Retina (tissue), 1 donor: Measurements from ENCODE around the gene NQO2.
A peak's percentile ranks its signal among the peaks of the same experiment; 100 is the strongest.
"Not testable (repeated sequence)": the region's sequence is repeated elsewhere in the genome, so short reads cannot be mapped to it uniquely, and the experiment has no call there.

Source experiments
- DNase-seq: peaks from one replicate; pipeline ENCODE4 v3.0.0-alpha.2; 2016

NQO2 gene

DNA sequence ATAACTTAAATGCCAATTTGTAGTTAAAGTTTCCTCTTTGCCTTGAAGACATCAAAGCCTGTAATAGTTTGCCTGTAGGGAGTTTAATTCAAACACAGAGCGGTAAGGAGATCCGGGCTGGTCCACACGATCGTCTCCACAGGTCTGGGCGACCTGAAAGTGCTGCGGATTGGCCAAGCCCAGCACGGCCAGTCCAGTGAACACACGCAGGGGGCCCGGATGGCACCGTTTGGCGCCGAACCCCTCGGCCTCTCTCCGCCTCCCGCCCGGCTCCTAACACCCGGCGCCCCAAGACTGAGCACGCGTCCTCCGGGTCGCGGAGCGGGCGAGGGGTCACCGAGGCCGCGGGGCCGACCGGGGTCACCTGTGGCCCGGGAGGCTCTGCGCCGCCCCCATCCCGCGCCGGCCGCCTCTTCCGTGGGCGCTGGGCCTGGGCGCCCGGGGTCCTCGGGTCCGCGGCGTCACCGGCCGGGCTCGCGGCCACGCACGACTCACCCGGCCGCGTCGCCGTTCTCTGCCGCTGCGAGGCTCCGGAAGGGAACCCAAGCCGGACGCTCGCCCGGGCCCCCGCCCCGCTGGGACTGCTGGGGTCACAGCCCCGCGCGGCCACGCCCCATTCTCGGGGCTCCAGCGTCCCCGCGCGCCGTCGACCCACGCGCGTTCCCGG, 28.8 kb upstream of the NQO2 start:
- DNase-seq: peak; percentile 85

DNA sequence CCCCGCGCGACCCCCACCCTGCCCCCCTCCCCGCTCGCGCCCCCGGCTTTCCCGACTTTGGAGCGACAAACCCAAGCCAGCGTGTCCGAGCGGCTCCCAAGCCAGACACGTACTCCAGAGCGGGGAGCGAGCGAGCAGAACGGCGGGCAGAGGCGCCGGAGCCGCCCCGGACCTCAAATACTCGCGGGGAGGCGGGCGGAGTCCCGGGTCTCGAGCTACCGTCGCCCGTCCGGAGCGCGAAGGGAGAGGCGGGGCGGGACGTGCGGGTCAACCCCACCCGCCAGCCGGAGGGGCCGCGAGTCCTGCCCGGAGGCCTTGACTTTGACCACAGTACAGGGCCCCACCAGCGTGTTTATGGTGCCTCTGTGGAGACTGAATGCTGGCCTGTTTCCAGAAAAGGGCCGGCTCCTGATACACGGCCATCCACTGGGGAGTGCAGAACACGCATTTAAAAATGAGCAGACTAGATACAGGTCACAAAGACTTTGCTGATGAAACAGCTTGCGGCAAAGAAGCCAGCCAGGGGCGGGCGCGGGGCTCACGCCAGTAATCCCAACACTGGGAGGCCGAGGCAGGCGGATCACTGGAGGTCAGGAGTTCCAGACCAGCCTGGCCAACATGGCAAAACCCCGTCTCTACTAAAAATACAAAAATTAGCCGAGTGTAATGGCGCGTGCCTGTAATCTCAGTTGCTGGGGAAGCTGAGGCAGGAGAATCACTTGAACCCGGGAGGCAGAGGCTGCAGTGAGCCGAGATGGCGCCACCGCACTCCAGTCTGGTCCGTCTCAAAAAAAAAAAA, 28.1 kb upstream of the NQO2 start, which contains the start of gene SERPINB6:
SERPINB6 (minus strand) TSS at position 148 of the 799 bp plus-strand sequence. CDS start 12,235 bp downstream, outside the sequence.
- DNase-seq: peak; percentile 86

- not testable (repeated sequence) for DNase-seq
Measured at GRCh38 chr6:2972219-2972487, 27.5 kb upstream of the NQO2 start.

- DNase-seq: not testable (repeated sequence)
Measured at GRCh38 chr6:2972685-2973084, 27.0 kb upstream of the NQO2 start.

- not testable (repeated sequence) for DNase-seq
Measured at GRCh38 chr6:2973180-2973579, 26.5 kb upstream of the NQO2 start.

- DNase-seq: no peak
Measured at GRCh38 chr6:2973676-2974075, 26.0 kb upstream of the NQO2 start.

DNA sequence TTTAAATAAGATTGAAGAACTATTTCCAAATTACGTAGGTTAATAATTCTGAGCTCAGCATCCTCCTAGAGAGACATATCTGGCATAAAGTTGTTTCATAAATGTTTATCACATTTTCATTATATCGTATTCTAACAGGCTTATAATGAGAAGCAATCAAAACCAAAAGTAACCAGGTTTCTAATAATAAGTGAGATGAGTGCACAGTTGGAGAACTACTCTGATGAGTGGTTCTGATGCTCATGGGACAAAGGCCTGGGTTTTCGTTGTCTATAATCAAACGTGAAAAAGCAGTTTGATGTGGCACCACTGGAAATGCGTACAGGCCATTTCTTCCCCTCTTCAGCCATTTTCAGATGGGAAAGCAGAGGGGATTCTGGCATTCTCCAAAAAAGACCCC, 23.6 kb upstream of the NQO2 start:
- DNase-seq: no peak

DNA sequence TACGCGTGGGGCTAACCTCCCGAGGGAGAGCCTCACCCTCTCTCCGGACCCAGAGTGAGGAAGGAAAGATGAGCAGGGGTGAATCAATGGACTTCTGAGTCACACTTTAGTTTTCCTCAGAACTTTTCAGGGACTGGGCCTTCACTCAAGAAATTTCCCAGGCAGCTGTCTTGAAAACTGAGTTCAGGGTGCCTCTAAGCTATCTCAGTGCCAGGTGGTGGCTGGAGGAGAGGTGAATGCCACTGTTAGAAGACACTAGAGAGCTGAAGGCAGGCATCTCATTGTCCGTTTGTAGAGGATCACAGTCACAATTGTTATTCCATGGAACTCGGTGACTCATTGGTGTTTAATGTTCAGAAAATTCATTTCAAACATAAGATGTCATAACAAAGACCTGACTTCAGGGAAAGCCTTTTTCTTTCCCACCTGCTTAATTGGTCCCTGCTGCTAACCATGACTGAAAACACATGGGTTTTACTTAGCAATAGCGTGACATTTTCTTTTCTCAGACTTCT, 23.1 kb upstream of the NQO2 start:
- DNase-seq: no peak

GRCh38 chr6:2977290-2977689, 22.4 kb upstream of the NQO2 start:
- DNase-seq: no peak

DNA sequence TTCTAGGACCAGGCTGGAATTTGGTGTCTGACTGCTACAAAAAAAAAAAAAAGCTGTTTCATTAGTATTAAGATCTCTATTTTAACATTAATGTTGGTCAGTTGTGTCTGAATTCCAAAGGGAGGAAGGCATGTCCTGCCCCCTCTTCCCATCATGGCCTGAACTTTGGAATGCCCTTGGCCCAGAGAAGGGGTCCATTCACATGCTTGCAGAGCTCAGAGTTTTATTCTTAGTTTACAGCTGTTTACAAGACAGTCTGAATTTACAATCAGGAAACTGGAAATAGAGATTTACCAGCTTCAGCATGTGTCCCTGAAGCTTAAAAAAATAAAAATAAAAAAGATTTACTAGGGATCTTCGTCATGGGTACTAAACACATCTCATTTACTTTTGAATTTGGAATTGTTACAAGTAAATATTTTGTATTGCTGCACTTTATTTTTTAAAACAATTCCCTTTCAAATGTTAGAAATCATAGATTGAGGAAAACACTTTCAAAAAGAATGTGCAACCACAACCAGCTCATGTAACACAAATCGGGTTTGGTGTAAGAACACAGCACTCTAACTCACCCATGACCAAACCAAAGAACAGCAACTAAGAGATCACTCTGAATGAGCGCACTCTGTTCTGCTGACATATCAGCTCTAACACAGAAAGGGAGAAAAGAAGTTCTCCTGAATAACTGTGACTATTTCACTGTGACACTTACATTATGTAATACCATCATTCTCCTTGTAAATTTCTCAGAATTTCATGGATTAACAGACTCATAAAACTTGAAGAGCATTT, 21.7 kb upstream of the NQO2 start:
- no peak for DNase-seq

DNA sequence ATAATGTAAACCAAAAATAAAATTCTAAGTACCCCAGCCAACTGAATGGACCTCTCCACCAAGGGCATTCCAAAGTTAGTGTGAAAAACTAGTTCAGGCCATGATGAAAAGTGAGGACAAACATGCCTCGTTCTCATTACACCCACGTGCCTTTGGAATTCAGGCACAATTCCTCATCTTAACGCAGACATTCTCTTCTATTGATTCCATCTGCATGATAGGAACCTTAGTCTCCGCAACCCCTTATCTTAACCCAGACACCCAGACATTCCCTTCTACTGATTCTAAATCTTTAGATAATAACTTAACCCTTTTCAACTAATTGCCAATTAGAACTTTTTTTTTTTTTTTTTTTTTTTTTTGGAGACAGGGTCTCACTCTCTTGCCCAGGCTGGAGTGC, 20.8 kb upstream of the NQO2 start:
- DNase-seq: no peak

- no peak for DNase-seq
Measured at GRCh38 chr6:2979819-2980464, 19.8 kb upstream of the NQO2 start.

- no peak for DNase-seq
Measured at GRCh38 chr6:2980465-2980855, 19.2 kb upstream of the NQO2 start.

DNA sequence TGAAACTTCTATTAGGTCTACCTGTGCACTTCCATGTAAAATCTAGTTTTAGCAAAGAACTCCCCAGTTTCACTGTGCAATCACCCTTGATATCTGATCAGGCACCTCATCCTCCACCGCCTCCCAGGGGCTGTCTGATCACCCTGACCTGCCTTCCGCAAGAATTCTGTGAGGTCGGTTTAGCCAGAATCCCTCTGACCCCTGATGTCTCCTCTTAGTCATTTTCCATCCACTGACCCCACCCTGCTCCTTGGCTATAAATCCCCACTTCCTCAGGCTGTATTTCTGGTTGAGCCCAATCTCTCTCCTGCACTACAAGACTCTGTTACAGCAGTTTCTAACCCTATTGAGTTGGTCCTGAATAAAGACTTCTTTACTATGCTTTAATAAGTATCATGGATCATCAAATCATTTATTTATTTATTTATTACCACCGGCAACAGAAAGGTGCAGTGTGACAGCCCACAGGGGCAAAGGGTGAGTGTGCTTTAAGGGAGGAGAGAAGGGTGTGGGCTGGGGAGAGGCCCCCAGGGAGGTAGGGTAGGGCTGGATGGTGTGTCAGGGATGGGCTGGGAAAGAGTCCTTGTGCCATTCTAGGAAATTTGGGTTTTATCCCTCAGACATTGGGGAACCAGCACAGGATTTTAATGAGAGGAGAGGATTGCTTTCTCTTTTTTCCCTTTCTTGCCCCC, 17.1 kb upstream of the NQO2 start:
- DNase-seq: no peak

DNA sequence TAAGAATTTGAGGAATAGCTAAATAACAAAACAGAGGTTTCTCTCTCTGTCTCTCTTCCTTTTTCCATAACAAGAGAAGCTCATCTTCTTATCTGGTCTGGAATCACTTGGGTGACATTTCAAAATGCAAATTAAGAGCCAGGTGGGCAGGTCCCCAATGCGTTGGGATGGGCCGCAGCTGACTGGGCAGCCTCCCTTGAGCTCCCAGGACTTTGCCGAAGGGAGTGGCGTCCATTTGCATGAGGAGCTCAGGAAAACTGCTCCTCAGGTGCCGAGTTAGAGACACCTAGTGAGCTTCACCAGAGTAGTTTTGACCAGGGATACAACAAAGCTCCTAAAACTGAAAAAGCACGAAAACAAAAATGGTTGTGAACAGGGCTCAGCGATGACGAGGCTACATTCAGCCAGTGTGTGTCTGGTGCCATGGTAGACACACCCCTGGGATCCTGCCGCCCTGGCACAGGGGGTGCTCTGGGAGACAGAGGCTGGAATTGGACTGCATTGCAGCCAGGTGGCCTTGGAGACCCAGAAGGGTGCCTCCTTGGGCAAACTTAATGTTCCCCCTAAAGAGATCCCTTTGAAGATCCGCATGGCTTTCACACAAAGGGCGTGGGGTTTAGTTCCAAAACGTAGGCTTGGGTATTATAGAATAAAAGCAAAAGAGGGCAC, 14.8 kb upstream of the NQO2 start:
- DNase-seq: no peak

DNA sequence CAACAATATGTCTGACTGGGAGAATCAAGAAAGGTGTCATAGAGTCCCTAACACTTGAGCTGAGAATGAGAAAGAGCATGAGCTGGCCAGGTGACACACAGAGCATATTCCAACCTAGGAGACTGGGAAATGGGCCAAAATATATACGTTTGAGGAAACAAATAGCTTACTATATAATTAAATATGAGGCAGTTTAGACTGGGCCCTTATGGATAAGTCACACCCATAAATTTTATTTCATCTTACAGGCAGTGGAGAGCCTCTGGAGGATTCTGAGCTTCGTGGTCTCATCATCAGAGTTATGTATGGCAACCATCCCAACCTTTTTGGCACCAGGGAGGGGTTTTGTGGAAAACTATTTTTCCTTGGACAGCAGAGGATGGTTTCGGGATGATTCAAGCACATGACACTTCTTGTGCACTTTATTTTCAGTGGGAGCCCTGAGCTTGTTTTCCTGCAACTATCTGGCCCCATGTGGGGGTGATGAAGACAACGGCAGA, 12.9 kb upstream of the NQO2 start:
- DNase-seq: no peak

DNA sequence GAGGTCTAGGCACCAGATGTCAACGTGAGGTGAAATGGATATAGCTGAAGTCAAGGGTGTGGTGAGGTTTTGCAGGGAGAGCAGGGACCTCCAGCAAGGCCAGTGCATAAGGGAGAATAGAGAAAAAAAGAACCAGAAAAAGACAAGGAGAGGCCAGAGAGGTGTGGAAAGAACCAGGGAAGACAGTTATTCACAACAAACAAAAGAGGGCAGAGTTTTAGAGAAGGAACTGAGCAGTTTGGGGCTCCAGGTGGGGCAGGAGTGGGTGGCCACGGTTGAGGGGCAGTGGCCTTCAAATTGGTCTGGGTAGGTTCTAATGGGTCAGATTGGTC, 11.6 kb upstream of the NQO2 start:
- no peak for DNase-seq

DNA sequence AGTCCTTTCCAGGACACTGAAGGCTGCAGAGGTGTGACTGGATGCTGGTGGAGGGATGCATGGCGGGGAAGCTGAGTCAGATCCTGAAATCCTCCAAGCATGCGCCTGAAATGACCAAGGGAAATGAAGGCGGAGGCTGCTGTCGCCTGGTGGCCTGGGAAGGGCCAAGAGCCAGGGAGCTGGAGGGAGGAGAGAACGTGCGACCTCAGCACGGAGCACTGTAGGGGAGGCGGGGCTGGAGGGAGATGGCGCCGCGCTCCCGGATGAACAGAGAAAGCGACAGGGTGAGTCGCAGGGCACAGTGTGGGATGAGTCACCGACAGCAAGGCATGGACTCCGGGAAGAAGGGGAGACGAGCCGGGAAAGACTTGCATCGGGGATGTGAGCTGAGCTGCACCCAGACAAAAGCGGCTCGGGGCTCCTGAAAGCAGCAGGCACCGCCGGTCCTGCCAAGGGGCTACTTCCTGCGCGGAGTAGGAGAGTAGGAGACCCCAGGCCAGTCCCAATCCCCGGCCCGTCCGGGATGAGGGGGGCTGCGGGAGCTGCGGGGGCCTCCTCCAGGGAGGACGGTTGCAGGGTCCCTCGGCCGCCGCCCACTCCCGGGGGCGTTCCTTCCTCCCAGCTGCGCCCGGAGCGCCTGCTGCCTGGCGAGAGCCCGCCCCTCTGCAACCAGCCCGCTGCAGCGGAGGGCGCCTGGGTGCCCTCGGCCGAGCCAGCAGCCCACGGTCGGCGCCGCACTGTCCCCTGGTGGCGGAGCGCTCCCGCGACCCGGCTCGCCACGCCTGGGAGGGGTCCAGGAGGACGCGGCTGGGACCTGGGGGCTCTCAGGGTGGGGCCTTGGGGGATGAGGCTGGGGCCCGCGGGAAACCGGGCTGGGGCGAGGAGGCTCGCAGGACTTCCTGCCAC, 11.0 kb upstream of the NQO2 start:
- DNase-seq: peak; percentile 97

GRCh38 chr6:2989332-2990247, 10.1 kb upstream of the NQO2 start:
- DNase-seq: peak; percentile 96
